GM23338 (cell line): Measurements from ENCODE around the gene SUPT3H. TPM values are rescaled to one million over a fixed set of nuclear protein-coding genes. Genes with fewer than 3 reads are reported as not detected.

ENCODE experiments used
- ATAC-seq: fragments of 200-7000 bp; cut with Tn5 transposase; 3 replicates; pipeline ENCODE4 v1.9.1; 2020
- DNase-seq: peaks from one replicate; pipeline ENCODE4 v3.0.0-alpha.2; 2015; ENCODE audit warnings: low spot score
- H2AFZ ChIP-seq: fragments of 200-600 bp; sonication (generic); 2 replicates; pipeline ENCODE4 v1.8.0; 2016; ENCODE audit warnings: antibody characterized with exemption, mild to moderate bottlenecking, moderate library complexity
- H3F3A ChIP-seq: fragments of 200-600 bp; sonication (generic); replicated peaks from 2 replicates; pipeline ENCODE4 v1.8.0; 2017; ENCODE audit warnings: antibody characterized with exemption, mixed run types, low read depth
- H3K27ac ChIP-seq: fragments of 200-600 bp; sonication (generic); 2 replicates; pipeline ENCODE4 v1.6.1; 2016; ENCODE audit warnings: low read depth
- H3K27me3 ChIP-seq: fragments of 200-600 bp; sonication (generic); 2 replicates; pipeline ENCODE4 v1.8.0; 2016; ENCODE audit warnings: mild to moderate bottlenecking, mixed run types, moderate library complexity; ENCODE audit not compliant: insufficient read depth
- H3K36me3 ChIP-seq: fragments of 200-600 bp; sonication (generic); 2 replicates; pipeline ENCODE4 v1.8.0; 2016; ENCODE audit warnings: mild to moderate bottlenecking; ENCODE audit not compliant: insufficient read depth
- H3K4me1 ChIP-seq: fragments of 200-600 bp; sonication (generic); 2 replicates; pipeline ENCODE4 v1.8.0; 2016; ENCODE audit warnings: mild to moderate bottlenecking, moderate library complexity; ENCODE audit not compliant: insufficient read depth
- H3K4me2 ChIP-seq: fragments of 200-600 bp; sonication (generic); 2 replicates; pipeline ENCODE4 v1.7.1; 2017; ENCODE audit warnings: mixed run types
- H3K4me3 ChIP-seq: fragments of 200-600 bp; sonication (generic); 2 replicates; pipeline ENCODE4 v1.6.1; 2016; ENCODE audit warnings: mixed run types
- H3K79me2 ChIP-seq: fragments of 200-600 bp; sonication (generic); replicated peaks from 2 replicates; pipeline ENCODE4 v1.8.0; 2017; ENCODE audit warnings: mild to moderate bottlenecking; ENCODE audit not compliant: insufficient read depth
- H3K9me2 ChIP-seq: fragments of 200-600 bp; sonication (generic); 2 replicates; pipeline ENCODE4 v1.8.0; 2017; ENCODE audit not compliant: insufficient read depth
- H4K20me1 ChIP-seq: fragments of 200-600 bp; sonication (generic); replicated peaks from 2 replicates; pipeline ENCODE4 v1.8.0; 2017; ENCODE audit warnings: mild to moderate bottlenecking; ENCODE audit not compliant: insufficient read depth
- H3K27ac Mint-ChIP-seq: 2 replicates; pipeline ENCODE4 v1.8.0; 2020; ENCODE audit warnings: inconsistent platforms, mild to moderate bottlenecking, moderate library complexity, mixed read lengths
- H3K27me3 Mint-ChIP-seq: 3 replicates; pipeline ENCODE4 v1.8.0; 2022; ENCODE audit warnings: low read depth, mild to moderate bottlenecking, moderate library complexity, mixed read lengths, inconsistent platforms; ENCODE audit not compliant: insufficient read depth, poor library complexity
- H3K36me3 Mint-ChIP-seq: 3 replicates; pipeline ENCODE4 v1.8.0; 2021; ENCODE audit warnings: low read depth, mild to moderate bottlenecking, inconsistent platforms, moderate library complexity, mixed read lengths
- H3K4me1 Mint-ChIP-seq: 3 replicates; pipeline ENCODE4 v1.8.0; 2020; ENCODE audit warnings: mild to moderate bottlenecking, inconsistent platforms, mixed read lengths
- H3K4me3 Mint-ChIP-seq: 3 replicates; pipeline ENCODE4 v1.8.0; 2021; ENCODE audit warnings: moderate library complexity, mild to moderate bottlenecking, inconsistent platforms, mixed read lengths
- H3K9me3 Mint-ChIP-seq: 3 replicates; pipeline ENCODE4 v1.8.0; 2020; ENCODE audit warnings: moderate library complexity, mild to moderate bottlenecking, inconsistent platforms, mixed read lengths
- EZH2 ChIP-seq: fragments of 200-600 bp; sonication (generic); IDR thresholded peaks from one replicate; pipeline ENCODE4 v1.8.0; 2017; ENCODE audit warnings: antibody characterized with exemption, mild to moderate bottlenecking, low read depth; ENCODE audit not compliant: unreplicated experiment
- JUNB ChIP-seq: IDR thresholded peaks from one replicate; pipeline ENCODE4 v1.6.1; 2016; ENCODE audit warnings: antibody characterized with exemption; ENCODE audit not compliant: unreplicated experiment
- NANOG ChIP-seq: IDR thresholded peaks from 2 replicates; pipeline ENCODE4 v1.6.1; 2016; ENCODE audit warnings: antibody characterized with exemption, borderline replicate concordance
- STAT1 ChIP-seq: IDR thresholded peaks from one replicate; pipeline ENCODE4 v1.6.1; 2016; ENCODE audit warnings: antibody characterized with exemption; ENCODE audit not compliant: unreplicated experiment
- ZNF114 ChIP-seq: fragments of 250-450 bp; sonication (Bioruptor Pico); IDR thresholded peaks from 2 replicates; pipeline ENCODE4 v1.5.0; 2020; ENCODE audit warnings: mild to moderate bottlenecking, moderate library complexity
- ZNF331 ChIP-seq: fragments of 250-450 bp; sonication (Bioruptor Pico); IDR thresholded peaks from 2 replicates; pipeline ENCODE4 v1.5.0; 2020; ENCODE audit warnings: low read depth, mild to moderate bottlenecking, moderate library complexity
- ZNF462 ChIP-seq: fragments of 250-450 bp; sonication (Bioruptor Pico); IDR thresholded peaks from 2 replicates; pipeline ENCODE4 v1.5.0; 2020; ENCODE audit warnings: mild to moderate bottlenecking, moderate library complexity
- polyA plus RNA-seq: library from polyadenylated mRNA; unstranded; fragments of >200 nt; fragmentation: Nextera tagmentation; extraction: Ambion mirVana; gene quantifications from 2 replicates; pipeline ENCODE4 v1.2.1, GENCODE V29; 2016
- total RNA-seq: library from RNA; depleted of rRNA; stranded (reverse); fragments of >200 nt; shearing (Covaris generic); gene quantifications from 2 replicates; pipeline ENCODE4 v1.2.3, GENCODE V29; 2014
- TF ChIP-seq, protein P1 (sequence below): IDR thresholded peaks from one replicate; pipeline ENCODE4 v1.6.1; 2018; ENCODE audit warnings: antibody characterized with exemption; ENCODE audit not compliant: unreplicated experiment
- TF ChIP-seq, protein P2 (sequence below), 2 experiments: fragments of 200-600 bp in 1 of 2; sonication (generic) in 1 of 2; conservative IDR thresholded peaks; 2 replicates each; pipeline versions ENCODE4 v1.5.1 to v1.6.1; 2016 to 2017; ENCODE audit warnings: antibody characterized with exemption in 2 of 2, low read depth in 2 of 2, mild to moderate bottlenecking in 2 of 2, moderate library complexity in 1 of 2

Gene SUPT3H
- total and polyA plus RNA-seq, 2 experiments from 2014 or later: 11.4 to 30.1 TPM

- DNase-seq: peak; percentile 51
- Histone ChIP-seq H2AFZ (no peak overlapping the region), H4K20me1 (peaks cover 3% of the 10 kb centered on the region; the same call in 1 of the 2 replicates), H3K79me2 (peaks cover 9% of the 10 kb centered on the region), H3F3A (no peaks in the 10 kb centered on the region), H3K4me2 (no peak overlapping the region), H3K36me3 (0 out of 2 replicates have a peak, but pooled peaks cover 3% of the 10 kb centered on the region), H3K4me3 (no peak overlapping the region), H3K27me3 (no peaks in the 10 kb centered on the region), H3K9me2 (no peaks in the 10 kb centered on the region; the same call in 1 of the 2 replicates), H3K4me1 (peaks cover 16% of the 10 kb centered on the region), H3K27ac (no peak overlapping the region)
- Mint-ChIP-seq H3K27me3 (peaks cover 1% of the 10 kb centered on the region), H3K9me3 (peaks cover 46% of the 10 kb centered on the region), H3K36me3 (peaks cover 62% of the 10 kb centered on the region), H3K4me1 (peaks cover 26% of the 10 kb centered on the region), H3K4me3 (no peak overlapping the region), H3K27ac (peak overlapping the region; percentile 92)
- no peak for TF ChIP-seq JUNB
- no peak for TF ChIP-seq ZNF331
- no peak for TF ChIP-seq STAT1
- TF ChIP-seq, protein P1, sequence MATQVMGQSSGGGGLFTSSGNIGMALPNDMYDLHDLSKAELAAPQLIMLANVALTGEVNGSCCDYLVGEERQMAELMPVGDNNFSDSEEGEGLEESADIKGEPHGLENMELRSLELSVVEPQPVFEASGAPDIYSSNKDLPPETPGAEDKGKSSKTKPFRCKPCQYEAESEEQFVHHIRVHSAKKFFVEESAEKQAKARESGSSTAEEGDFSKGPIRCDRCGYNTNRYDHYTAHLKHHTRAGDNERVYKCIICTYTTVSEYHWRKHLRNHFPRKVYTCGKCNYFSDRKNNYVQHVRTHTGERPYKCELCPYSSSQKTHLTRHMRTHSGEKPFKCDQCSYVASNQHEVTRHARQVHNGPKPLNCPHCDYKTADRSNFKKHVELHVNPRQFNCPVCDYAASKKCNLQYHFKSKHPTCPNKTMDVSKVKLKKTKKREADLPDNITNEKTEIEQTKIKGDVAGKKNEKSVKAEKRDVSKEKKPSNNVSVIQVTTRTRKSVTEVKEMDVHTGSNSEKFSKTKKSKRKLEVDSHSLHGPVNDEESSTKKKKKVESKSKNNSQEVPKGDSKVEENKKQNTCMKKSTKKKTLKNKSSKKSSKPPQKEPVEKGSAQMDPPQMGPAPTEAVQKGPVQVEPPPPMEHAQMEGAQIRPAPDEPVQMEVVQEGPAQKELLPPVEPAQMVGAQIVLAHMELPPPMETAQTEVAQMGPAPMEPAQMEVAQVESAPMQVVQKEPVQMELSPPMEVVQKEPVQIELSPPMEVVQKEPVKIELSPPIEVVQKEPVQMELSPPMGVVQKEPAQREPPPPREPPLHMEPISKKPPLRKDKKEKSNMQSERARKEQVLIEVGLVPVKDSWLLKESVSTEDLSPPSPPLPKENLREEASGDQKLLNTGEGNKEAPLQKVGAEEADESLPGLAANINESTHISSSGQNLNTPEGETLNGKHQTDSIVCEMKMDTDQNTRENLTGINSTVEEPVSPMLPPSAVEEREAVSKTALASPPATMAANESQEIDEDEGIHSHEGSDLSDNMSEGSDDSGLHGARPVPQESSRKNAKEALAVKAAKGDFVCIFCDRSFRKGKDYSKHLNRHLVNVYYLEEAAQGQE: no peak
- no peak for TF ChIP-seq EZH2
- TF ChIP-seq NANOG: no peak
- TF ChIP-seq ZNF114: no peak
- TF ChIP-seq, protein P2, sequence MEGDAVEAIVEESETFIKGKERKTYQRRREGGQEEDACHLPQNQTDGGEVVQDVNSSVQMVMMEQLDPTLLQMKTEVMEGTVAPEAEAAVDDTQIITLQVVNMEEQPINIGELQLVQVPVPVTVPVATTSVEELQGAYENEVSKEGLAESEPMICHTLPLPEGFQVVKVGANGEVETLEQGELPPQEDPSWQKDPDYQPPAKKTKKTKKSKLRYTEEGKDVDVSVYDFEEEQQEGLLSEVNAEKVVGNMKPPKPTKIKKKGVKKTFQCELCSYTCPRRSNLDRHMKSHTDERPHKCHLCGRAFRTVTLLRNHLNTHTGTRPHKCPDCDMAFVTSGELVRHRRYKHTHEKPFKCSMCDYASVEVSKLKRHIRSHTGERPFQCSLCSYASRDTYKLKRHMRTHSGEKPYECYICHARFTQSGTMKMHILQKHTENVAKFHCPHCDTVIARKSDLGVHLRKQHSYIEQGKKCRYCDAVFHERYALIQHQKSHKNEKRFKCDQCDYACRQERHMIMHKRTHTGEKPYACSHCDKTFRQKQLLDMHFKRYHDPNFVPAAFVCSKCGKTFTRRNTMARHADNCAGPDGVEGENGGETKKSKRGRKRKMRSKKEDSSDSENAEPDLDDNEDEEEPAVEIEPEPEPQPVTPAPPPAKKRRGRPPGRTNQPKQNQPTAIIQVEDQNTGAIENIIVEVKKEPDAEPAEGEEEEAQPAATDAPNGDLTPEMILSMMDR (conservative IDR thresholded peaks at IDR 0.05; ENCODE audit: low read depth in 2 of 2): peak; percentile 18; a peak in 2 of 4 replicates
- TF ChIP-seq ZNF462: no peak
- peak; percentile 48; the same call in 2 of the 3 replicates for ATAC-seq
Measured at GRCh38 chr6:45310118-45310788, 67.5 kb downstream of the SUPT3H start.
